ENCODE results near the gene AHNAK. TPM values are rescaled to one million over a fixed set of nuclear protein-coding genes. Genes with fewer than 3 reads are reported as not detected.

AHNAK gene
- total and polyA plus RNA-seq, 2 of the 8 experiments (the other 6 are each of a cell fraction or from before 2014, with no cell fraction given) = 2.0 to 5.8 TPM

- no peak overlapping the region for H2BK120ac ChIP-seq (replicated peaks; ENCODE audit: low read depth, low read length)
- no peak overlapping the region for H3K4me3 ChIP-seq (ENCODE audit: extremely low read depth in 1 of 4, insufficient read depth in 2 of 4, low read depth in 3 of 4, low read length in 4 of 4)
- H4K20me1 ChIP-seq (replicated peaks in 1 of 2; ENCODE audit: control insufficient read depth in 1 of 2, insufficient read depth in 2 of 2, low read length in 2 of 2) = no peaks in the 10 kb centered on the region
- 0 out of 7 replicates have a peak, but pooled peaks cover 0 to 2% (median 0%) of the 10 kb centered on the region in 4 experiments for H3K4me1 ChIP-seq (replicated peaks in 1 of 4; ENCODE audit: control insufficient read depth in 3 of 4, insufficient read depth in 4 of 4, low read length in 3 of 4)
- ChIA-PET CTCF (ENCODE audit: partially characterized antibody) (interaction anchor here (0.9 to 7.5 kb wide), 8 partner anchors 8 to 1939 kb away, joined by 3 to 82 read pairs (median 6); no protein-coding TSS in a partner anchor), POLR2A (ENCODE audit: partially characterized antibody) (interaction anchor here (1.0 to 1.8 kb wide), 3 partner anchors 16 to 249 kb away, joined by 3 to 5 read pairs (median 5); no protein-coding TSS in a partner anchor)
- DNase-seq (ENCODE audit: low read depth in 1 of 2, low spot score in 2 of 2) (no peak), FAIRE-seq (no peak)
- no peak overlapping the region for H2BK15ac ChIP-seq (ENCODE audit: low read length)
- H3K18ac ChIP-seq (ENCODE audit: extremely low read depth, low read length) = no peak overlapping the region
- H3K4ac ChIP-seq (replicated peaks; ENCODE audit: insufficient read length, low read depth, low read length) = no peak overlapping the region
- H2AK5ac ChIP-seq (ENCODE audit: low read depth, low read length) = no peak overlapping the region
- H3K79me1 ChIP-seq (ENCODE audit: low read depth, low read length) = no peaks in the 10 kb centered on the region
- no peak overlapping the region for H2AFZ ChIP-seq (ENCODE audit: low read length)
- H3K36me3 ChIP-seq (ENCODE audit: control insufficient read depth in 2 of 4, insufficient read depth in 4 of 4, low read length in 3 of 4) = no peaks in the 10 kb centered on the region
- no peak overlapping the region for H3K14ac ChIP-seq (ENCODE audit: insufficient read length)
- no peak for TF ChIP-seq ATF3 (IDR thresholded peaks at IDR 0.05; ENCODE audit: insufficient read depth, low read depth, low read length)
- no peak for TF ChIP-seq RBBP5 (IDR thresholded peaks at IDR 0.05; ENCODE audit: borderline replicate concordance, low read depth, low read length)
- TF ChIP-seq CHD1 (IDR thresholded peaks at IDR 0.05; ENCODE audit: low read depth, low read length) = no peak
- no peak for TF ChIP-seq SIX5 (IDR thresholded peaks at IDR 0.05; ENCODE audit: low read depth, low read length)
- no peak for TF ChIP-seq BCL11A (IDR thresholded peaks at IDR 0.05; ENCODE audit: low read depth in 2 of 2, low read length in 2 of 2)
- no peak for TF ChIP-seq CTBP2 (IDR thresholded peaks at IDR 0.05; ENCODE audit: borderline replicate concordance, insufficient read depth, insufficient read length, low read length)
- TF ChIP-seq ATF2 (IDR thresholded peaks at IDR 0.05; ENCODE audit: low read length) = no peak
- TF ChIP-seq, protein P1, sequence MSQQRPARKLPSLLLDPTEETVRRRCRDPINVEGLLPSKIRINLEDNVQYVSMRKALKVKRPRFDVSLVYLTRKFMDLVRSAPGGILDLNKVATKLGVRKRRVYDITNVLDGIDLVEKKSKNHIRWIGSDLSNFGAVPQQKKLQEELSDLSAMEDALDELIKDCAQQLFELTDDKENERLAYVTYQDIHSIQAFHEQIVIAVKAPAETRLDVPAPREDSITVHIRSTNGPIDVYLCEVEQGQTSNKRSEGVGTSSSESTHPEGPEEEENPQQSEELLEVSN (IDR thresholded peaks at IDR 0.05) = no peak
- no peak for TF ChIP-seq TAF7 (optimal IDR thresholded peaks at IDR 0.05; ENCODE audit: borderline replicate concordance, low read depth, low read length)
- no peak overlapping the region for H2BK5ac ChIP-seq (ENCODE audit: low read depth, low read length)
- no peak overlapping the region for H4K91ac ChIP-seq (replicated peaks; ENCODE audit: insufficient read length, low read length)
- no peaks in the 10 kb centered on the region for H3K9me3 ChIP-seq (ENCODE audit: insufficient read depth in 2 of 2, low read depth in 1 of 2, low read length in 1 of 2)
- no peak overlapping the region for H3K9ac ChIP-seq (replicated peaks in 1 of 4; ENCODE audit: extremely low read depth in 1 of 4, low read depth in 3 of 4, low read length in 3 of 4)
- H3K23ac ChIP-seq (ENCODE audit: insufficient read length) = no peak overlapping the region
- no peak overlapping the region for H2BK12ac ChIP-seq (ENCODE audit: low read depth, low read length)
- H3K79me2 ChIP-seq (ENCODE audit: control insufficient read depth in 1 of 2, insufficient read depth in 2 of 2, low read length in 2 of 2) = no peaks in the 10 kb centered on the region
- H4K8ac ChIP-seq (ENCODE audit: extremely low read depth, insufficient read depth, low read length) = no peak overlapping the region
- H2BK20ac ChIP-seq (ENCODE audit: low read length) = no peak overlapping the region
- no peak overlapping the region for H4K5ac ChIP-seq (ENCODE audit: insufficient read length, low read depth, low read length)
- 93% methylated on average over 5 of the region's 5 CpGs; no CpG with 5 or more reads in 1 of the 2 experiments for WGBS, 2 experiments (ENCODE audit: extremely low coverage in 1 of 2, insufficient coverage in 1 of 2, insufficient read length in 1 of 2, insufficient replicate concordance in 2 of 2, low coverage in 1 of 2, low lambda C conversion rate in 2 of 2, missing lambda C conversion rate in 1 of 2)
- peaks cover 2% of the 10 kb centered on the region; the same call in 1 of the 2 replicates for H3K23me2 ChIP-seq (ENCODE audit: low read depth, low read length)
- H3K56ac ChIP-seq (replicated peaks; ENCODE audit: insufficient read length, low read depth, low read length) = no peak overlapping the region
- no peak overlapping the region for H3K4me2 ChIP-seq (ENCODE audit: insufficient read depth in 1 of 2, low read depth in 2 of 2, low read length in 2 of 2)
- peaks cover 0 to 2% (median 2%) of the 10 kb centered on the region in 4 experiments; a peak in 4 of 7 replicates for H3K27me3 ChIP-seq (replicated peaks in 1 of 4; ENCODE audit: control insufficient read depth in 3 of 4, extremely low read depth in 1 of 4, insufficient read depth in 3 of 4, low read length in 3 of 4)
- H3K27ac ChIP-seq (ENCODE audit: low read depth, low read length) = no peak overlapping the region
Observed at GRCh38 chr11:62418136-62418535, 128.5 kb downstream of the AHNAK start.
